COLO829 (cell line): ENCODE results near the gene BHMT2.

Source experiments
- DNase-seq: peaks from one replicate; pipeline ENCODE4 v3.0.0; 2012; ENCODE audit warnings: low spot score

Gene BHMT2, protein sequence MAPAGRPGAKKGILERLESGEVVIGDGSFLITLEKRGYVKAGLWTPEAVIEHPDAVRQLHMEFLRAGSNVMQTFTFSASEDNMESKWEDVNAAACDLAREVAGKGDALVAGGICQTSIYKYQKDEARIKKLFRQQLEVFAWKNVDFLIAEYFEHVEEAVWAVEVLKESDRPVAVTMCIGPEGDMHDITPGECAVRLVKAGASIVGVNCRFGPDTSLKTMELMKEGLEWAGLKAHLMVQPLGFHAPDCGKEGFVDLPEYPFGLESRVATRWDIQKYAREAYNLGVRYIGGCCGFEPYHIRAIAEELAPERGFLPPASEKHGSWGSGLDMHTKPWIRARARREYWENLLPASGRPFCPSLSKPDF

GRCh38 chr5:79069488-79070349 lies at the start of gene BHMT2, which contains the start of gene DMGDH:
TSS of gene BHMT2 (plus strand) at chr5:79069767. CDS start at chr5:79069783, 16 bp downstream.
TSS of gene DMGDH (minus strand) at chr5:79069674. CDS start at chr5:79069620, 54 bp downstream.
- no peak for DNase-seq

DNA sequence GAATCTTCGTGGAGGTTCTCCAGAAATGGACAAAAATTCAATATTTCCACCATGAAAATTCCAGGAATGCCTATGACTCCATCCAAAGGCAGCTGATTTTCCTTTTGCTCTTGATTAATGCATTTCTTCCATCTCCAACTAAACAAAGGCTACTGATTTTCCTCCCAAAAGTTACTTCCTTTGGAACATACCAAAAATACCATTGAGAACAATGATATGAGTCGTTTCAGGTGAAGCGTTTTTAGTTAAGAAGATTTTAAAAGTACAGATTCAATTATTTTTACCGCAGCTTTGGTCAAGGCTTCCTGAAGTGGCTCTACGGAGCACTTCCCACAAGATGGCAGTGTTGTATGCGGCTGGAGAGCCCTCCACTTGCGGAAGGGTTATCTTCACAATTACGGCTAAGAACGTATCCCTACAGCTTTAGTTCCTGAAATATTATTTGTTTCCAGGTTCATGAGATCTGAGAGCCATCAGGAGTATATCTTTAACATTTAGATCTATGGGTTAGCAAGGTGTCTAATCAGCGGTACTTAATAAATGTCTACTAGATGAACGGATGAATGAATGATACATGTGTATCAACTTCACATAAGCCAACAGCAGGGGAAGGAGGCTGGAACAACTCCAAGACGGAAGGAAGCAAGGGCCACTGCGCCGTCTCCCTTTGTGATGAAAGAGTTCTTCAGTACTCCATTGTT lies 48.6 kb upstream of the BHMT2 start:
- peak; percentile 44 for DNase-seq

GRCh38 chr5:79021753-79022152 lies 47.8 kb upstream of the BHMT2 start:
- no peak for DNase-seq

- no peak for DNase-seq
These were observed 46.8 kb upstream of the BHMT2 start for GRCh38 chr5:79022771-79023170.

DNA sequence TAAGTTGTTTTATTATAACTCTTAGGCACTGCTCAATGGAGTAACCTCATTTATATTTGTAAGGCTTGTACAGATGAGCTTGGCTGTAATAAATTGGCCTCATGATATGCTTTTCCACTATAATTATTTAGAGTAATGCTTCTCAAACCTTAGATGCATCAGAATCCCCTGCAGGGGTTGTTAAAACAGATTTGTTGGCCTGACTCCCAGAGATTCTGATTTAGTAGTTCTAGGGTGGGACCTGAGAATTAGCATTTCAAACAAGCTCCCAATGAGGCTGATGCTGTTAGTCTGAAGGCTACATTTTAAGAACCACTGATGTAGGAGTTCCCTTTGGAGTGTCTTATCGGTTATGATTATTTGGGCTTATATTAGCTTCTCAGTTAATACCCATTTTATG lies 46.2 kb upstream of the BHMT2 start:
- DNase-seq, result no peak

DNA sequence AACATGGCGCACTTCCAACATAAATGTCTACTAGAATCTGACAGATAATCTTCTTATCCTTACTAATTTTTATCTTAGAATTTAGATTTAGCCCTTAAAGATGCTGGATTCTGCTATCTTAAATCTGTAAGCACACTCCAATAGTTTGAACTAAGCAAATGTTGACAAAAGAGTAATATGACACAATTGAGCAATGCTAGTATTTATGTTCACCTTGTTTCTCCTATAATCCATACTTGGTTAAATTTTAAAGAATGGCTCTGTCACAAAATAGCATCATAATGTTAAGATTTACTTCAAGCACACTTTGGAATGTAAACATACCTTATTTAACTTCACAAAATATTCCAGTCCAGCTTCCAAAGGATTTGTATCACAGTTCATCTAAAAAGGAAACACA lies 45.6 kb upstream of the BHMT2 start:
- DNase-seq, result no peak

DNA sequence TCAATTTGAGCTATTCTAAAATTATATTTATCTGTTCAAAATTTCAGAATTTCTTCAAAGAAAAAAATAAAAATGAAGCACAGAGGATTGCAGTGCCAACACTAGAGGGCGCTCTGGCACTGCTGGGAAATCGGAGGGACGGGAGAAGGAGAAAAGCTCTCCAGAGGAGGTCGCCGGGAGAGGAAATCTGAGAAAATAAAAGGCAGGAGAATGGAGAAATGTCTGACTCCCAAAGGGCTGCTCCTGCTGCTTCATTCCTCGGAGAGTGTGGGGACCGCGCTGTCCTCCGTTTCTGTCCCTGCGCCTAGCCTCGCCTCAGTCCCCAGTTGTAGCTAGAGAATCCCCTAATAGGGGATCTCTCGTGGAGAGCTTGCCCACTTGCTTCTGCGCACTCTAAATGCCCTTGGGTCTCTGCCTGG lies 44.5 kb upstream of the BHMT2 start:
- DNase-seq, result peak; percentile 28

DNA sequence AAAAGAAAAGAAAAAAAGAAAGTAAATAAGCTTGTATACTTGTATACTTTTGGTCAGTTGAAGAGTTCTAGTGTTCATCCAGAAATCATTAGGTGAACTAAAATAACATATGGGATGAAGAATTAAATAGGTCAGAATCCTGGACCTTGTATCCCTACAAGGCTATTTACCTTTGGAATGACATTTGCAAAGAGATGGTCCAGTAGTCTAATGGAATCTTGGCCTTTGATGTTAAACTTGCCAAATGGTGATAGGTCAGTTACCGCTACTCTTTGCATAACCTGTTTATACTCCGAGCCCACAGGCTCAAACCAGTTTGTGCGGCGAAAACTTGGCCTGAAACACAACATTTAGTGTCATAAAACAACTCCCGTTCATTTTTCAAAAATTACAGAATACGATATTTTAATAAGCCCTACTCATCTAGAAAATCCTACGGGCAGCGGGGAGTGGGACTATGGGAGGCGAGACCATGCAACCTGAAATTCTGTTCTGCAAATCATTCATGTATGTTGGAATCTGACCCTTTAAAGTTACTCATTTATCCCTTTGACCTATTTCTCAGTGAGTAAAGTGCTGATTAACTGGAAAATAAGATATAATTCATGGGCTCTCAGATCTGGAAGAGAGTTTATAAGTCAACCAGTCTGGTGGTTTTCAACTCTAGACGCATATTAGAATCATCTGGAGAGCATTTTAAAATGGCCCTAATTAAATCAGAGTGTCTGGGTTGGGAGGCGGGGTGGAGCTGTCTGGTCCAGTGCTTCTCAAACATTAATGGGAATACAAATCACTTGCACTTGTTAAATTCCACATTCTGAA lies 38.7 kb upstream of the BHMT2 start:
- DNase-seq, result no peak

- DNase-seq, result no peak
These were observed 38.1 kb upstream of the BHMT2 start for GRCh38 chr5:79031485-79031867.

- no peak for DNase-seq
These were observed 37.4 kb upstream of the BHMT2 start for GRCh38 chr5:79032031-79032695.

DNA sequence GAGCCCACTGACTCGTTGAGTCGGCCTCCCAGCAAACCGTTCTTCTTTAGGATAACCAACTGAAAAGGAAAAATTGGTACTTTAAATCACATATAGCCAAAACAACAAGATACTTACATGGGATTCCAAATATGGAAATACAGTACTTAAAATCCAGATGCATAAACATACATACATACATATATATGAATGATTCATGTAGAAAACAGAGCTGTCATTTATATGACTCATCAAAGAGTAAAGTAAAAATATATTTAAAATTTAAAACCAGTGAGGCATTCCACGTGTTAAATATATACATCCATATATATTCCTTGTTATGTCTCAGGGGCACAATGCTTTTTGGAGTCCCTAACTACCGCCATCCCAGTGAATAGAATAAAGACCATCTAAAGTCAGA lies 36.8 kb upstream of the BHMT2 start:
- DNase-seq, result no peak

GRCh38 chr5:79035237-79035636 lies 34.3 kb upstream of the BHMT2 start:
- no peak for DNase-seq

DNA sequence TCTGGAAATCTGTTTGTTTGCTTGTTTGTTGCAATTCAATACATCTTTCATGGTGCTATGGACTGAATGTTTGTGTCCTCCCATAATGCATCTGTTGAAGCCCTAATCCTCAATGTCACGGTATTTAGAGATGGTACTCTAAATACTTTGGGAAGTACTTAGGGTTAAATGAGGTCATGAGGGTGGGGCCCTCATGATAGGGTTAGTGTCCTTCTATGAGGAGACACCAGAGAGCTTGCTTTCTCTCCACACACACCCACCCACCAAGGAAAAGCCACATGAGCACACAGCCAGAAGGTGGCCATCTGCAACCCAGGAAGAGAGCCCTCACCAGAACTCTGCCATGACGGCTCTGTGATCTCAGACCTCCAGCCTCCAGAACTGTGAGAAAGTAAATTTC lies 32.8 kb upstream of the BHMT2 start:
- no peak for DNase-seq

- DNase-seq, result no peak
These were observed 27.4 kb upstream of the BHMT2 start for GRCh38 chr5:79042188-79042587.

DNA sequence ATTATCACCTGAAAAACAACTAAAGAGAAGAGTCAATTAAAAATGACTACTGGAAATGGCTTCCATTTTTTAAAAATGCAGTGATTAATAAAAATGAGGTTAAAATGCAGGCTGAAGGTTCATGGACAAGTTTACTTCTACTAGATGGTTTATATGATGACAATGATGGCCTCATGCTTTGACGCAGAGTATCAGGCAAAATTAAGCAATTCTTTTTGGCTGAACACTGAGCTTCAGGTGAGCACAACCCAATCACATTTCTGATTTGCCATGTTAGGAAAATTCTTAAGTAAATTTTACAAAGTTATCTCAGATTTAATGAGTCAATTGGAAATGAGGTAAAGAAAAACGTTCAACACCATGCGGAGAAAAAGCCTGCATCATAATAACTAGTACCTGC lies 22.4 kb upstream of the BHMT2 start:
- DNase-seq, result no peak

GRCh38 chr5:79048437-79048836 lies 21.1 kb upstream of the BHMT2 start:
- DNase-seq, result no peak

DNA sequence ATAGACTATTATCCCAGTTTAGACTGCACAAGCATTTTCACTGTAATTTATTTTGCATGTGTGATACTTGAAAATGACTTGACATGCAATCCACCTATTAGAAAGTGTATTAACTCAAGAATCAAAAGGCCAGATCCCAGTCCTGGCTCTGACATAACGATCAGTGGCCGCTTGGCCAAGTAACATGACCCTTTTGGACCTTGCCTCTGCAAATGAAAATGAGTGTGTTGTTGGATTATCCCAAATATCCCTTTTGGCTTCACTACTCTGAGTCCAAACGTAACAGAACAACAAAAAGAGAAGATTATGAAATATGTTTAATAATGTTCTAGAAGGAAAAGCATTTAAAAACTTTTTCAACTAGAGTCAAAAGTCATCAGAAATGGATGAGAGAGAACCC lies 19.1 kb upstream of the BHMT2 start:
- no peak for DNase-seq

- no peak for DNase-seq
These were observed 16.2 kb upstream of the BHMT2 start for GRCh38 chr5:79053321-79053720.

DNA sequence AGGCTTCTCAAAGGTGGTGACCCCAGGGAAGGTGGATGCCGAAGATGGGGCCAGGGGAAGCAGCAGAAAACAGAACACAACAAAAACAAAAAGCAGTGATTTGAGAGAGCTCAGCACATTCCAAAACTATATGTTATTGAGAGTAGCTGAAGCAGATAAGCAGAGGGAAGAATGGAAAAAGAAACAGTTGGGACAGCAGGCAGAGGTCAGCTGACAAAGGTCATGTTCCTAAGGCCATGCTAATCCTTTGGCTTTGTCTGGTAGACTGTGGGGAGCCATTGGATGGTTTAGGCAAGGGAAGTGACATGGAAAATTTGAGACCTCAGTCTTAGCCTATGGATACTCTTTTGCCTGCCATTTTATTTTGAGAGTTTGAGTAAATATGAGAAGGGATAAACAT lies 14.6 kb upstream of the BHMT2 start:
- no peak for DNase-seq

DNA sequence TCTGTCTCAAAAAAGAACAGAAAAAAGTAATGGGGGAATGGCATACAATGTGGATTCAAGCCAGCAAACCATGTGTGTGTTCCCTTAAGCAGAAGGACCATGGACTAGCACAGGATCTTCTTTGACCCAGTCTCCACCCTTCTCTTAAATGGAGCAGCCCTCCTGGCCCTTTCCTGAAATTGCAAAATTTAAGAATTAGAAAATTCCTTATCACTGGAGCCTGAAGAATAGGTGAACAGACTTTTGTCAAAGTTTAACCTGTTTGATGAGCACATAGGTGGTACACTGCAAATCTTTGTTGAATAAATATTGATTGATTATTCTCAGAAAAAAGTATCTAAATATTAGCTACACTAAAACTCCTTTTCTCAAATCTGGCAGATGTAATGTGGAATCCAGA lies 12.7 kb upstream of the BHMT2 start:
- DNase-seq, result no peak

GRCh38 chr5:79059674-79060073 lies 9.9 kb upstream of the BHMT2 start:
- DNase-seq, result no peak
